NCI-H2227 (cell line): Measurements from ENCODE around the gene DKK3.

Experiments
- DNase-seq: peaks from one replicate; lab custom pipeline; 2025; ENCODE audit not compliant: unreplicated experiment; lab: John Stamatoyannopoulos, UW

Gene DKK3

DNA sequence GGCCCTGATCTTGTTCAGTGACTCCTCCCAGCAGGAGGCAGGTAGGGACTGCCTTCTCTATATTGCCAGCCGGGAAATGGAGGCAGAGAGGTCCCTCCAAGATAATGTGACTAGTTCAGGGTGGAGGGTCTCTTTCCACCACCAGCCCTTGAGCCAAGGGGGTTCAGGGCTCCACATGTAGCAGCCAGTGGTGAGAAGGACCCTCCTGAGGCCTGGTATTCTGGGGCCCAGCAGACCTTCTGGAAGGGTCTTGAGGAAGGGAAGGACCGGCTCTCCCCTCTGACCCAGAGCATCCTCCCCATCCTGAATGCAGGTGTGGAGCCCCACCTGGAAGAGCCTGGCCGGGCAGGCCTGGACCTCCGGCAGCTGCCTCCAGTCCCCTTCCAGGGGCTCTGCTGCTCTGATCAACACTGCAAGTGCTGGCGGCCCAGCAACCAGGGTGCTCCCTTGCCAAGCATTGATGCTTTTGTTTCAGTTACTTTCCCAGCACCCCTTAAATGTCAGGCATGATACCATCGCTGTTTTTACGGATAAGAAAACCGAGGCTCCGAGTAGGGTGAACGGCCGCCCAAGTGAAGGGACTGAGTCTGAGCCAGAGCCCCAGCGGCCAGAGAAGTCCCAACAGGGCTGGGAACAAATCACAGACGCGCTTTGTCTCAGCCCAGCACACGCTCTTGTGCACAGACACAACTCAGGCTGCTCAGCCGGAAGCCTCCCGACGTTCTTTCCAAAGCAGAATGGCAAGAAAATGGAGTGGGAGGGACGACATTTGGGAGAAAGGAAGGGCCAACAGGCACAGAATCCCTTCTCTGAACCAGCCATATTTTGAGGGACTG lies 38.8 kb downstream of the DKK3 start:
- no peak for DNase-seq

DNA sequence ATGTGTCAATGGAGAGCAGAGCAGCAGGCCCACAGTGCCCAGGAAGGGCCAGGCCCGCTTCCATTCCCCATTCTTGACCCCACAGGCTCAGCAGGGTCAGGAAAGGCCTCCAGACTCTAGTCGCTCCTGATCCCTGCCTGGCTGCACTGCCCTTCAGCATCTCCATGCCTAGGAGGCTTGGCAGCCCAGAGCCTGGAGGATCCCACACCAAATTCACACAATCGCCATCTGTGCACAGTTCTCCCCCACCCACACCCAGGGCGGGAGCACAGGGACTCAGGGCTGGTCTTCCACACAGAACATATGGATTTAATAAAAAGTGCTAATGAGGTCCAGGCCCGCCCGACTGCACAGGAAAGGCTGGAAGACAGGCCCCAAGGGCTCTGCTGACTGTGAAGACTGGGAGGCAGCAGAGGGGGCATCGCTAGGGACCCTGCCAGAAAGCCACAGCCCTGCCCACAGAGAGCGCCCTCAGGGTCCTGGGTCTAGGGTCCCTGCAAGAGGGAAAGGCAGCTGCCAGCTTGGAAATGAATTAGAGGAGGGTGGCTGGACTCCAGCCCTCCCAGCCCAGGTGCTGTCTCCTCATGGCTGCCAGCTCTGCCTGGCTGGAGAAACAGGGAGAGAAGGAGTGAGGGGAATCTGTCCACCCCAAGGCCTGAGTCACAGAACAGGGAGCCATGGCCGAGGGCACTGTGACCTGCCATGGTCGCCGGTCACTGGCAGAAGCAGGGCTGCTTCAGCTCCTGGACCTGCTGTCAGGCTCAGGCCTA lies 39.7 kb downstream of the DKK3 start:
- DNase-seq, result no peak

DNA sequence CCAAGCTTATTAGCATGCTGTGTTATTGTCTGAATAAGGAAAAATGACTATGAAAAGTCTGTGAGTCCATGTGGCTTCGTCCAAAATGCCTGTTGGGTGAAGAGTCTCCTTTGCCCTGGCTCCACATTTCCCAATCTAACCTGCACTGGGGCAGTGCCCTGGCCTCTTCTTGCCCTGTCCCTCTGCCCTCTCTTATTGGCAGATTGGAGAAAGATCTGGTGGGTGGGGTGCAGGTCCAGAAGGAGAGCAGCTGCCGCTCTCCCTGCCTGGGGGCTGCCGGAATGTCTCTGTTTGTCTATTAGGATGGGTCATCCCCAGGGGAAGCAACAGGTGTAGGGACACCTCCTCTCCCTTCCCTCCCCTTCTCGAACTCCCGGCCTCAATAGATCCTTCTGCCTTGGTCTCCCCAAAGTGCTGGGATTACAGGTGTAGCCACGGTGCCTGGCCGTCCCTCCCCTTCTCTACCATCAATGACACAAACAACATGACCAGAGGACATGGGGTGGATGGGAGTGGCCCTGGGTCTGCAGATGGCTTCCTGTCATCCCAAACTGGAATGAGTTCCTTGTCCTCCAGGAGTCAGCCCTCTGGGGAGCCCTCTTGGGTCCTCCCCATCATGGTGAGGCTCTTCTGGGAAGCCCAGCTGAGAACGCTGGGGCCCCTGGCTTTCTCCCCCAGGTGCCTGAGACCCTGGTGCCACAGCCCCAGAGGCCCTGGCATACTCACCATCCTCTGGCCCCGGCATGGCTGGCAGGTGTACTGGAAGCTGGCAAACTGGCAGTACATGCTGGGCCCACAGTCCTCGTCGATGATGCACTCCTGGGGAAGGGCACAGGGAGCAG lies 40.5 kb downstream of the DKK3 start:
- DNase-seq, result no peak

GRCh38 chr11:11966826-11967668 lies 41.4 kb downstream of the DKK3 start:
- peak; percentile 75 for DNase-seq

GRCh38 chr11:11966354-11966741 lies 42.1 kb downstream of the DKK3 start:
- DNase-seq, result no peak

DNA sequence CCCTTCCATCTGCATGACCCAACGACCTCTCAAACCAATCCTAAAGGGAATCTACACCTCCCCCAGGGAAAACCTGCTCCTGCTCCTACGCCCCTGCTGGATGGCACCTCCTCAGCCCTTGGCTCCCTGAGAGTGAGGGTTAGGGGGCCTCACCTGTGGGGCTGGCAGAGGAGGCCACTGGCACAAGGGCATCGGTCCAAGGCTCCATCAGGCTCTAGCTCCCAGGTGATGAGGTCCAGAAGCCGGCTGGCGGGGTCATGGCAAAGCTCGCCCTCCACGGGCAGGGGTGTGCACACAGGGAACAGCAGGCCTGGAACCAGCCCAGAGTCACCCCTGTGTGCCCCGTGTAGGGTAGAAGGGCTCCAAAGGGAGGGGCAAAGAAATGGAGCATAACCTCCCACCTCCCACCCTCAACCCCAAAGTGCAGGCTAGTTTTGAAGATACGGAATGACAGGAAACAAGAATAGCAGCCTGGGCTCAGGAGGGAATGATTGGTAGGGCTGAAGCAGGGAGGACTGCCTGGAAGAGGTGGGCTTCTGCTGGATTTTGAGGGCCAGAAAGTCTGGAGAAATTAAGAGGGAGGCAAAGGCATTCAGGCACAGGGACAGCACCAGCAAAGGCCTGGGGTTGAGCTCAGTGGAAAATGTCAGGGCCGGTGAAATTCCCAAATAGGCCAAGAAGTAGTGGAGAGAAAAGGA lies 42.6 kb downstream of the DKK3 start:
- no peak for DNase-seq

GRCh38 chr11:11965192-11965591 lies 43.2 kb downstream of the DKK3 start:
- DNase-seq, result no peak

DNA sequence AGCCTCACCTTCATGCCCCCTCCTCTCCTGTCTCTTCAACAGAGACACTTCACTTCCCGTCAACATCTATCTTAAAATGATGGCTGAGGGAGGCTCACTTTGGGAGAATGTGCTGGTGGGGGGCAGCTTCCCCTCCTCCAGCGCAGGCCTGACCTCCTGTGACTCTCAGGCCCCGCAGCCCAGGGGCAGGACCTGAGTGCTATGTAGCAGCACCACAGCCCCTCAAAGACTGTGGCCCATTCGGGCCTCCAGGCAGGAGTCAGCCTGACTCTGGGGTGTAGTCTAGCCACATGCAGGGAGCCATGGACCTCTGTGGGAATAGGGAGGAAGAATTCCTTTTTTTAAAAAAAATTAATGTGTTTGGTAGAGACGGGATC lies 43.7 kb downstream of the DKK3 start:
- DNase-seq, result no peak

GRCh38 chr11:11963842-11964773 lies 44.3 kb downstream of the DKK3 start:
- no peak for DNase-seq

DNA sequence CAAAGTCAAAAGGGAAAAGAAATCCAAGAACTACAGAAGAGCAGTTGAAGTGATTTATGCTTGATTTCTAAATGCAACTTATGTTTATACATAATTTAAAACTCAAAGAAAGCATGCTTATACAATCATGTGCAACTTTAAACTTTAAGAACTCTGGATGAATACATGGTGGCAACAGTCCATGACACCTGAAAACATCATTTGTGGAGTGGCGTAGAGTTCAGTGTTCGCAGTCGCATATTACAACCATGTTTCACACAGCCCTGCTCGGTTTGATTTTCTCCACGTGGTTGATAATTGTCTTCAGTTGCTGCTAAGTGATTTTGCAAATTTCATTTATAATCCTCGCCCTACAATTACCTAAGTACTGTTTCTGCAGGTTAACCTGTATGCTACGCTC lies 45.4 kb downstream of the DKK3 start:
- no peak for DNase-seq

DNA sequence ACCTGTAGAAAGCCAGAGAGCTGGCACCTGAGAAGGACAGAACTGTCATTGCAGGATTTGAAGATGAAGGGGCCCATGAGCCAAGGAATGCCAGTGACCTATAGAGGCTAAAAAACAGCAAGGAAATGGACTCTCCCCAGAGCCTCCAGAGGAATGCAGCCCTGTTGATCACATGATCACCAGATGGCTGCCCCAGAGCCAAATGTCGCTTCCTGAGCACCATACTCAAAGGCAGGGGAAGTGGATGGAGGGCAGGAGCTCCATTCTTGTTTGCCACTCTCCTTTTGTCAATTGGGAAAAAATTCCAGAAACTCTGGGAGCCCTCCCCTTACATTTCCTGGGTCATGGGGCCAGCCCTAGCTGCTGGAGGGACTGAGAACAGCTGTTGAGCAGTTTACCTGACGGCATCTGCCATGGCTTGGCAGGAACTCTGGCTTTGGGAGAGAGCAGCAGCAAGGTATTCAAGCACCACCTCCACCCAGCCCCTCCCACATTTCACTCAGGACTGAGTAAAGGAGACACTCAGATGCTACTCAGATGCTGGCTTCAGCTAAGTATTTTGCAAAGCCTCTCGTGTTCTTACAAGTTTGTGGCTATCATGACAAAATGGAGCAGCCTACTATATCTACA lies 46.9 kb downstream of the DKK3 start:
- no peak for DNase-seq

DNA sequence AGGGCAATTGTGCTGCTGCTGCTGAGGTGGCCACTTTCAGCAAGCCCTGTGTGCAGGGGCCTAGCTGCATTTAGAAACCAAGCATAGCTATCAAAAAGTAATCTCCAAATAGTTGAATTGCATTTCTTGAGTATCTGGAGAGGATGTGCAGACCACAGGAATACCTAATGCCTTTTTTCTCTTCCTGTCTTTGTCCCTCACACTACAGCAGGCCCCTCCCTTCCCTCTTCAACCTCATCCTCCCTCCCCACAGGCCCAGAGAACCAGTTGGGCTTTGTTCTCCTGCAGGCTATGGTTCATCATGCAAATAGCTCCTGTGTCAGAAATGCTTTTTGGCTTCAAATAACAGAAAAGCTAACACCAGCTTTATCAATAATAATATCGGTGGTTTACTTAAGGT lies 47.7 kb downstream of the DKK3 start:
- DNase-seq, result no peak

DNA sequence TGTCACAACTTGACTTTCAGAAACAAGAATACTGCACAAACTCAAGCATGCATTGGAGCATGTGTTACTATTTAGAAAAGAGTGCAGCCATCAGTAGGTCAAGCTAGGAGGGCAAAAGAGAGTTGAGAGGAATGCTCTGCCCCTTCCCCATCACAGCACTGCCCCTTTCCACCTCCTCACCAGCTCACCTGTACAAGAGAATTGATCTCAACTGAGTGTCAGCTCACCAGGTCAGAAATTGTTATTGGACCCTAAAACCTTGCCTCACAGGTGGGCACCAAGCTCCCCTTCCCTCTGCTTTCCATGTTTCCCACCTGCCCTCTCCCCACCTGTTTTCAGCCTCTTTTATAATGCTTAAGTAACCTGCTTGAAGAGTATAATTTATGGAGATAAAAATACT lies 48.8 kb downstream of the DKK3 start:
- DNase-seq, result no peak

DNA sequence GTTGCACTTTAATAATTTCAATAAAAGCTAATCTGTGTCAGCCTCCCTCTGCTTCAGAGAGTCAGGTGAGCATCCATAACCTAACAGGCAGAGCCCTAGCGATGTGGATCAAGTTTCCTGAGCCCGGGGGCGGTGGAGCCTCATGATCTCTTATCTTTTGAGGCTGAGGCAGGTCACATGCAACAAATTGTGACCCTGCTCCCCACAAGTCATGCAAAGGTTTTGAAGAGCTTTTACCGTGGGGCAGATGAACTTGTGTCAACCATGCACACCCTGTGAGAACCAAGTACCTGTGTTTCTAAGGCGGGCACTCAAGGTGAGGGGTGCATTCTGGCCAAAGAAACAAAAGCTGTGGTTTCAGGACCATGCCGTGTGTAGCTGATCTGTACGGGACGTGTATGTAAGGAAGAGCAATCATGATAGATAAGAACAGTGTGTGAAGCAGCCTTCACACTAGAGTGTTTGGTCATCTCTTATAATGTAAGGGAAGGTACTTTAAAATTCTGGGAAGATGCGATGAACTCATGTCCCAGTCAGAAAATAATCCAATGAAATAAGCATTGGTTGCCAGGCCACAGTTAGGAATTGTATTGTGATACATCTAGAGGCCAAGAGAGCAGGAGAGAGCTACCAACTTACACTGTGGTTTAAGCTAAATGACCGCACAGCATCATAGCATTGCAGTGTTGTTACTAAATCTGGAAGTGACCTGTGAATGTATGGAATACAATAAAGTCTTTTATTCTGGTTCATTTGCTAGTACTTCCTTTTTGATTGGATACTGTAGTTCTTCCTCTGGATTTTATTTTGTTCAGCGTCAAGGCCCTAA lies 49.8 kb downstream of the DKK3 start:
- DNase-seq, result no peak

DNA sequence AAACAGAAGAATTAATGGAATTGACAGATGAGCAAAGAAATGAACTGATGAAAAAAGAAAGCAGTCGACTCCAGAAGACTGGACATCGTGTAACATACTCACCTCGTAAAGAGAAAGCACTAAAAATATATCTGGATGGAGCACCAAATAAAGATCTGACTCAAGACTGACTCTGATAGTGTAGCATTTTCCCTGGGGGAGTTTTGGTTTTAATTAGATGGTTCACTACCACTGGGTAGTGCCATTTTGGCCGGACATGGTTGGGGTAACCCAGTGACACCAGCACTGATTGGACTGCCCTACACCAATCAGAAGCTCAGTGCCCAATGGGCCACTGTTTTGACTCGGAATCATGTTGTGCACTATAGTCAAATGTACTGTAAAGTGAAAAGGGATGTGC lies 52.4 kb downstream of the DKK3 start:
- DNase-seq, result no peak

- DNase-seq, result peak; percentile 32
These were observed 56.4 kb downstream of the DKK3 start for GRCh38 chr11:11952036-11952435.

GRCh38 chr11:11949482-11949881 lies 58.9 kb downstream of the DKK3 start:
- DNase-seq, result no peak
